IPS-NIHi7 (cell line): ENCODE measurements around the gene KCNK4.

ENCODE experiments used
- DNase-seq: peaks from one replicate; pipeline ENCODE4 v3.0.0; 2012; ENCODE audit warnings: mixed read lengths; ENCODE audit errors: extremely low spot score

KCNK4 gene

GRCh38 chr11:64347193-64347867 is 56.2 kb downstream of the KCNK4 start:
- no peak for DNase-seq

GRCh38 chr11:64348383-64349024 is 57.4 kb downstream of the KCNK4 start:
- DNase-seq: no peak

- DNase-seq: no peak
Observed at GRCh38 chr11:64349025-64349387, 57.9 kb downstream of the KCNK4 start.

- DNase-seq: no peak
Observed at GRCh38 chr11:64349404-64349803, 58.3 kb downstream of the KCNK4 start.
